Left kidney (tissue), 2 donors: ENCODE data around the gene DYNC1H1. TPM values are rescaled to one million over a fixed set of nuclear protein-coding genes. Genes with fewer than 3 reads are reported as not detected.
"Not testable (repeated sequence)": the region's sequence is repeated elsewhere in the genome, so short reads cannot be mapped to it uniquely, and the experiment has no call there.

Source experiments
- DNase-seq: peaks from one replicate; pipeline ENCODE4 v3.0.0-alpha.2; 2013
- polyA plus RNA-seq: library from polyadenylated mRNA; unstranded; fragments of 120-200 nt; gene quantifications from one replicate; pipeline ENCODE4 v1.2.1, GENCODE V29; 2013; ENCODE audit not compliant: insufficient read length

The DYNC1H1 gene
- polyA plus RNA-seq, 1 donor, result 368 TPM

DNA sequence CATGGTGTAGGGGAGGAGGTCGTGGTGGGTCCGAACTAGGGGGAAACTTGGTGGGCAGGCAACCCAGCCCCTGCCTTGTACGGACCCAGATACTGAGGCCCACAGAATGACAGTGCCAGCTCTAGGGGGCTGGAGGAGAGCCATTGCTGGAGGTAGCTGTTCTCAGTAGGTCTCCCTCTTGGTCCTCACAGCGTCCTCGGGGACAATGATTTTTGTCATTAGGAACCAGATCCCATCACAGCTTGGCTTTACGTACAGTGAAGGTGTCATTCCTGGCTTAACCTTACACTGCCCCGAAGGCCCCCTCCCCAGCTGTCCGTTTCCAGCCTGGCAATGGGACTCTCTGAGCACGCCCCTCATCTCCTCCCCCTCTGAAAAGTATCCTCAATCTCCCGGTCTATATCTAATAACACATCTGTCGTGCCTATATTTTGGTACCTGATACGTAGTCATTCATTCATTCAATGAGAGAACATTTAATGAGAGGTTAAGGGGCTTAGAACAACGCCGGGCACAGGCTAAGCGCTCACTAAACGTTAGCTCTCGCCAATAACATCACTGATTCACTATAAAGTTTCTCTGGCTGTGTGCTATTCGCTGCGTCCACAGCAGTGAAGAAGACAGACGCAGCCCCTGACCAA lies 597 bp upstream of the DYNC1H1 start:
- no peak for DNase-seq

DNA sequence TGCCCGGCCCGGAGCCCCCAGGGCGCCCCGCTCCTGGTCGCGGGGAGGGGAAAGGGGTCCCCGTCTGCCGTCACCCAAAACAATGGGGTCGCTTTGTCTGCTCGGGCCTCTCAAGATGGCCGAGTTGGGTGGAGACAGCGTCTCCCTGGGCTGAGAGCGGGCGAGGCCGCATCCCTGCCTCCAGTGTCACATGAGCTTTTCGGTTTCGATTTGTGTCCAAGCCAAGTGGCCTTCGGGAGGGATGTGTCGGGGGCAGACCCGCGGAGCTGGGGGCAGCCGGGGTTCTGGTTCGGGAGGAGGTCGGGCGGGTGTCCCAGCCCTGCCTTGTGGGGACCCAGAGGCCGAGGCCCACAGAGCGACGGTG lies 790 bp downstream of the DYNC1H1 start:
- no peak for DNase-seq

DNA sequence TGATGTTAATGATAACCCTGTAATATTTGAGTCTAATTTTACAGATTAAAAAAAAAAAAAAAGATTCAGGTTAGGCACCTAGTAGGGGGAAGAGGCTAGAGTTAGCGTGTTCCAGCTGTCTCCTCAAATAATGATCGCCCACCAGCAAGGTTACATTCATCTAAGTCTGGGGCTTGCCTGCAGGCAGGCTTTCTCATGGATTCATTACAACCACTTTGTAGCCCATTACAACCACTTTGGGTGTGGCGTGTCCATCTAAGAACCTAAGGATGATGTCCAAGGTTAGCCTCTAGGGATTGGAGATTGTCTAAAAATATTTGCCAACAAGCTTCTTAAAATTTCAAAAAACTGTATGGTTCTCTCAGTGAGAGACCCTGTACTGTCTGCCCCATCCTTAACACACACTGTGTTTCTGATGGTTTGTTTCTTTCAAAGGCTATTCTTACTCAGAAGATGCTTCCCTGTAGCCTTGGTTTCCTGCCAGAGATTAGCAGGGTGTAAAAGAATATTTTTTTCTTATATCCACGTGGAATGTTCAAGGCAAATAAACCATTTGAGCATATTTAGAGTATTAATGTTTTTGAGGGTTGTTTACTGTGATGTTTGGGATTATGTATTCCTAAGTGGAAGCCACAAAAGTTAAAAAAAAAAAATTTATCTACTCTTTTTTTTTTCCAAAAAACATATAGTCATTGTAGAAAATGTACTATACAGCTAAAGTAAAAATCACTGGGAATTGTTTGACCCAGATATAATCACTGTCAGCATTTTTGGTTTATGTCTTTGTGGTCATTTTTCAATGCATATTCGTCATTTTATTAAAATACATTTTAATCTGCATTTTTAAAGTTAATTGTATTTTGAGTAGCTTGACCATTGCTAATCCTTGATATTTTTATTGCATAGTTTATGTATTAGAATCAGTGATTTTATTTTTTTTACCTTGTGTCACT lies 1.7 kb downstream of the DYNC1H1 start:
- DNase-seq, result no peak

DNA sequence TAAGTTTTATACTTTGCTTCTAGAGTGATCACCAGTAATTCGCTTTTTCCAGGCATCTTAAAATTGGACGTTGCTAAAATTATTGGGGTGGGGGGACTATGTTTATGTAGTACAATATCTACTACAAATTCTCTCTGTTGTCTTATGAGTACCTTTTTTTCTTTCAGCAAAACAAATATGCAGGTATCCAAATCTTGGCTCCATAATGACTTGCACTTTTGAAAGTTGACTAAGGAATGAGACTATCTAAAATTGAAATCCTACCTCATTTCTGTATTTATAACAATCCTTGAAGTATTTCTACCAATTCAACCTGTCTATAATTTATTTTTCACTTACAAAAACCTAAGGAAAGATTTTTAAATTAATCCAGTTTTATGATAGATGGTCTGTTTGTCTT lies 2.4 kb downstream of the DYNC1H1 start:
- no peak for DNase-seq

DNA sequence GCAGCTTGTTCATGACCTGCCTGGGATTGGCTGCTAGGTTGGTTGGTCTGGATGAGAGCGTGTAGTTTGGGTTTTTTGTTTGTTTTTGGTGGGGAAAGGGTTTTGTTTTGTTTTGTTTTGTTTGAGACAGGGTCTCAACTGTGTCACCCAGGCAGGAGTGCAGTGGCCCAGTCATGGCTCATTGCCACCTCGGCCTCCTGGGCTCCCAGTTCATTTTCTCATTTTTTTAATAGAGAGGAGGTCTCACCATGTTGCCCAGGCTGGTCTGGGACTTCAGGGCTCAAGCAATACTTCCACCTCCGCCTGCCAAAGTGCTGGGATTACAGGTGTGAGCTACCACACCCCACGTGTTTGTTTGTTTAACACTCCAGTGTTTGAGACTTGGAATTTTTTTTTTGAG lies 3.8 kb downstream of the DYNC1H1 start:
- no peak for DNase-seq

DNA sequence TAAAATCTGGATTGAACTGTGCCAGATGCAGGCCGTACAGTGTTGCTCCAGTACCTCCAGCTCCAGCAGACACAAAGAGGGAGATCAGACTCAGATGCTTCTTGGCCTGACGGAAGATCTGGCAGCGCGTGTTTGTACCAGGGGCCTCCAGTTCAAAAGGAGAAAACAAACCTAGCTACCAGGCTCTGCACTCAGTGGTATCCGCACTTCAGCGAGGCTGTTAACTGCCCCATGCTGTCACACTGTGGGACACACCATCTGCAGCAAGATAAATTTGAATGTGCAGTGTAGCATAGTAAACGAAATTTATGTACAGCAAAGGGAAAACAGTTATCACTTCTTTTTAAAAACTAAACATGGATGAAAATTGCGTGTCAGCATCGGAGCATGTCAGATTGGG lies 5.1 kb downstream of the DYNC1H1 start:
- no peak for DNase-seq

DNA sequence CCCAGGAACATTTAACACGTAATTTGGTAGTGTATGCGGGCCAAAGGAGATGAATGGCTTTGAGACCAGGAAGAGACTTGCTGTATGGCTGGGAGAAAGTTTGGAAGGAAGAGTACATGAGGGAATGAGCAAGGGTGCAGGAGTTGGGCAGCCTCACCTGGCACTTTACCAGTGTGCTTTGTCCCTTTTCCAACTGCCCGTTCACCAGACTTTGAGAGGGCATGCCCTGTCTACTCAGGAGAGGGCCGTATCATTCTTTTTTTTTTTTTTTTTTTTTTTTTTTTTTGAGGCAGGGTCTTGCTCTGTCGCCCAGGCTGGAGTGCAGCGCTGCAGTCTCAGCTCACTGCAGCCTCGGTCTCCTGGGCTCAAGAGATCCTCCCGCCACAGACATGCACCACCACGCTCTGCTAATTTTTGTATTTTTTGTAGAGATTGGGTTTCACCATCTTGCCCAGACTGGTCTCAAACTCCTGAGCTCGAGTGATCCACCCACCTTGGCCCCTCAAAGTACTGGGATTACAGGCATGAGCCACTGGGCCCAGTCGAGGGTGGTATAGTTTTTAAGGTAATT lies 6.5 kb downstream of the DYNC1H1 start:
- no peak for DNase-seq

DNA sequence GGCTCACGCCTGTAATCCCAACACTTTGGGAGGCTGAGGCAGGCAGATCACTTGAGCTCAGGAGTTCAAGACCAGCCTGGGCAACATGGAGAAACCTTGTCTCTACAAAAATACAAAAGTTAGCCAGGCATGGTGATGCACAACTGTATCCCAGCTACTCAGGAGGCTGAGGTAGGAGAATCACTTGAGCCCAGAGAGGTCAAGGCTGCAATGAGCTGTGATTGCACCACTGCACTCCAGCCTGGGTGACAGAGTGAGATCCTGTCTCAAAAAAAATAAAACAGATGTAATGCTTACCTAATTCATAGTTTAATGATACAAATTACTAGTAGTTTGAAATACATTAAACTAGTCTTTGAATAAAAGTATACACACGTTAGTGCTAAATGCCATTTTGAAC lies 7.1 kb downstream of the DYNC1H1 start:
- DNase-seq, result not testable (repeated sequence)

DNA sequence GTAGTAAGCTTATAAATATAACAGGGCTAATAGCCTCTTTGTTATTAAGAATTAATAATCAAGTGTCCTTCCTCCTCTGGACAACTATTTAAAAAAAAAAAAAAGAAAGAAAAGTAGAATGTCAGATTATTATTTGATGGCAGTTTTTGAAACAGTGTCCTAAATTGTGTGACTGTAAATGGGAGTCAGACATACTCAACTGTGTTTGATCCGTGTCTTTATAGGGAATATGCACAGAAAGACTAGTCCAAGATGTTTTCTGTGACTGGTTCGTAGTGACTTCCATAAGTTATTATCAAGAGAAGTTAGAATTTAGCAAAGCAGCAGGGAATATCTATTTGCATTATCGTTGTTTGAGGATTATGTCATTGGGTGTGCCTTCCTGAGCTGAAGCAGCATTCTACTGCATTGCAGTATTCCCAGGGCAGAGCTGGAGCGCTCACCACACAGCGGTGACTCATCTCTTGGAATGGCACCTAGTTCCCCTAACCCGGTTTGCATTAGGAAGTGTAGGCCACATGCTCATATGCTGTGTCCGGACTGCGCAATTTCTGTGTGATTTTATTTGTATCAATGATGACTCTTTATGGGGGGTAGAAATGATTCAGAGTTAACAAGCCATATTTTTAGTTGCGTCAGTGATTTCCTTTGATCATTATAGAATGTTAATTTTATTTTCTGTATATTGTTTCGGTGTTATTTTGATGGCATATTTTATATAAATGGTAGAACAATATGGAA lies 7.9 kb downstream of the DYNC1H1 start:
- DNase-seq, result no peak

DNA sequence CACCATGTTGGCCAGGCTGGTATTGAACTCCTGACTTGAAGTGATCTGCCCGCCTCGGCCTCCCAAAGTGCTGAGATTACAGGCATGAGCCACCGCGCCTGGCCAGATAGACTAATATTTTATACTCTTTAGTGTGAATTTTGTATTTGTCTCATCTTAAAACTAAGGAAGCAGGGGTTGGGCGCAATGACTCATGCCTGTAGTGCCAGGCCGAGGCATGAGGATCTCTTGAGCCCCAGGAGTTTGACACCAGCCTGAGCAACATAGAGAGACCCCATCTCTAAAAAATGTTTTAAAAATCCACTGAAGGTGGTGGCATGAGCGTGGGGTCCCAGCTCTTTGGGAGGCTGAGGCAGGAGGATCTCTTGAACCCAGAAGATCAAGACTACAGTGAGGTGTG lies 9.0 kb downstream of the DYNC1H1 start:
- DNase-seq, result no peak

DNA sequence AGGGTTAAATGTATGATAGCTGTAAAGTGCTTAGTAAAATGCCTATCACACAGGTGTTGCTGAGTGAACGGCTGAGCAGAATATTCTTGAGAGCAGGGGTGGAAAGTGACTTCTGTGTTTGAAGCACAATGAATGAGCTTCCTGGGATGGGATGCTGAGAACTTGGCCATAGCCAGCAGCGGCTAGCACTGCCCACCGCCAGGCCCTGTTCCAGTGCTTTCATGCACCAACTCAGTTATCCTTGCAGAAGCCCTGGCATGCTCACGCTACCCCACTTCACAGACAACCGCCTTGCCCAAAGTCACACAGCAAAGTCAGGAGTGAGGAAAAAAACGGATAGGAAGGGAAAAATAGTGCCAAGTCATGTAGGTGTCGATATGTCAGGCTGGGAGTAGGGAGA lies 10.9 kb downstream of the DYNC1H1 start:
- DNase-seq, result no peak

DNA sequence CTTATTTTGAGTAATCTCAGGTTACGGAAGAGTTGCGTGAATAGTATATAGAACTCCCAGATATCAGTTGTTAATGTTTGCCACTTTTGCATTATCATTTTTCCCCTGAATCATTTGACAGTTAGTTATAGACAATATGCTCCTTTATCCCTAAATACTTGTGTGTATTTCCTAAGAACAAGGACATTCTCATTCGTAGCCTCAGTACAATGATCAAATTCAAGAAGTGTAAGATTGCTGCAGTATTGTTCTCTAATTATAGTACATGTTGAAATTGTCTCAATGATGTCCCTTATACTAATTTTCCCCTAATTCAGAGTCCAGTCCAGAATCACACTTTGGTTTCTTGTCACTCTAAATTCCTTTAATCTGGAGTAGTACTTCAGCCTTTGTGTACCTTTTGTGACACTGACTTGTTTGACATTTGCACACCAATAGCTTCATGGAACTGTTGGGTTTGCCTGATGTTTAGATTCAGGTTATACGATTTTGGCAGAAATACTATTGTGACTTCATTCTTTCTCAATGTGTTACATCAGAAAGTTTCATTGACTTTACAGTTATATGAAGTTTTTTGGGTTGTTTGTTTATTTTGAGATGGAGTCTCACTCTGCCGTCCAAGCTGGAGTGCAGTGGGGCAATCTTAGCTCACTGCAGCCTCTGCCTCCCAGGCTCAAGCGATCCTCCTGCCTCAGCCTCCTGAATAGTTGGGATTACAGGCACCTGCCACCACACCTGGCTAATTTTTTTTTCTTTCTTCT lies 13.1 kb downstream of the DYNC1H1 start:
- no peak for DNase-seq

DNA sequence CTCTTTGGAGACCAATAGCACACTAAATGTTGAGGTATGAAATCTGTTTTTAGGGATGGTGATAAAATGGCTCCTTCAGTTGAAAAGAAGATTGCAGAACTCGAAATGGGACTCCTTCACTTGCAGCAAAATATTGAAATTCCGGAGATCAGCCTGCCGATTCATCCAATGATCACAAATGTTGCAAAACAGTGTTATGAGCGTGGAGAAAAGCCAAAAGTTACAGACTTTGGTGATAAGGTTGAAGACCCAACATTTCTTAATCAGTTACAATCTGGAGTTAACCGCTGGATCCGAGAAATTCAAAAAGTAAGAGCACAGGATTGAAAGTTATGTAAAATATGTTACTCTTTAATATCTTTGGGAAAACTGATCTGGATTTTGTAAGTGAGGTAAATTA lies 15.3 kb downstream of the DYNC1H1 start:
- no peak for DNase-seq

DNA sequence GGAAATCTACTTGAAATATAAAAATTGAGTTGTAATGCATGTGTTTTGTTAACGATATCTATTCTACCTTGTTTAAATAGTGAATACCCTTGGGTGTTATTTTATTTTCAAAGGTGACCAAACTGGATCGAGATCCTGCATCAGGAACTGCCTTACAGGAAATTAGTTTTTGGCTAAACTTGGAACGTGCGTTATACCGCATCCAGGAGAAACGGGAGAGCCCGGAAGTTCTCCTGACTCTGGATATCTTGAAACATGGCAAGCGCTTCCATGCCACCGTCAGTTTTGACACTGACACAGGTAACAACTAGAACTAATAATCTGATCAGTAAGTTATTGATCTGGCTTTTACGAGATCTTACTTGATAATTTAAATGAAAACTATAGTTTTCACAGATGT lies 15.9 kb downstream of the DYNC1H1 start:
- DNase-seq, result no peak

DNA sequence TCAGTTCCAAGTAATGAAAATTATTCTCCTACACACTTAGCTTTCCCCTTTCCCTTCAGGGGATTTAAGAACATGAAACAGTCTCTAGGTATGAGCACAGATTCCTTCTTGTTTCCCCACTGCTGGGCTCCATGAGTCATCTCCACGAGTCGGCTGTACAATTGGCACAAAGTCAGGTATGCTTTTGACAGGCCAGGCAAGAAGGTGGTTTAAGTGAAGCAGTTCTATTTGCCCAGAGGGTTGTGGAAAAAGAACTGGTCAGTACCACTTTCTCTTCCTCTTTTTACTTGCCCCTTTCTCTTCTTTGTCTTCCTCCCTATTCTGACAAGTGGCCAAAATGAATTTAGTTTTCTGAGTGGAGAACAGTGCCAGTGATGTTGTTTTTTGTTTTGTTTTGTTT lies 16.3 kb downstream of the DYNC1H1 start:
- no peak for DNase-seq

DNA sequence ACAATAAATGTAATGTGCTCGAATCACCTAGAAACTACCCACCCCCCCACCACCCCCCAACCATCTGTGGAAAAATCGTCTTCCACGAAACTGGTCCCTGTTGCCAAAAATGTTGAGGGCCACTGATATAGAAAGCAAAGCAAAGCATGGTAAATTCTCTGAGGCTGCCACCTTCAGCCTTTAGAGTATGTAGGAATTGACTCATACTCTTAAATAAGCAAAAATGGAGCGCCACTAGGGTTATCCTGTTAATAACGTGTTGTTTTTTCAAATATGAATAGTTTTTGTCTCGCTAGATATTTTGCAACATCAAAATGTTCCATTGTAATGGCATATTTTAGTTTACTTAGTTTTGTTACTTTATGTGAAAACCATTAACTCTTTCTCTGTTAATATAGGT lies 18.2 kb downstream of the DYNC1H1 start:
- DNase-seq, result no peak

DNA sequence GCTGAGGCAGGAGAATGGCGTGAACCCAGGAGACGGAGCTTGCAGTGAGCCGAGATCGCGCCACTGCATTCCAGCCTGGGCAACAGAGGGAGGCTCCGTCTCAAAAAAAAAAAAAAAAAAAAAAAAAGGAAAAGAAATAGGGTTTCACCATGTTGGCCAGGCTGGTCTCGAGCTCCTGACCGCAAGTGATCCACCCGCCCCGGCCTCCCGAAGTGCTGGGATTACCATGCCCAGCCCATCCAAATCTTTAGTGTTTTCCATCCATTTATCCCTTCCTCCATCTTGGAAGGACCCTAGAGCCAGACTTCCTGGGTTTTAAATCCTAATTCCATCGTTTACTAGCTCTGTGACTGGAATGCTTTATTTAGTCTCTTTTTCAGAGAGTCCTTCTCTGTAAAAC lies 20.5 kb downstream of the DYNC1H1 start:
- not testable (repeated sequence) for DNase-seq

DNA sequence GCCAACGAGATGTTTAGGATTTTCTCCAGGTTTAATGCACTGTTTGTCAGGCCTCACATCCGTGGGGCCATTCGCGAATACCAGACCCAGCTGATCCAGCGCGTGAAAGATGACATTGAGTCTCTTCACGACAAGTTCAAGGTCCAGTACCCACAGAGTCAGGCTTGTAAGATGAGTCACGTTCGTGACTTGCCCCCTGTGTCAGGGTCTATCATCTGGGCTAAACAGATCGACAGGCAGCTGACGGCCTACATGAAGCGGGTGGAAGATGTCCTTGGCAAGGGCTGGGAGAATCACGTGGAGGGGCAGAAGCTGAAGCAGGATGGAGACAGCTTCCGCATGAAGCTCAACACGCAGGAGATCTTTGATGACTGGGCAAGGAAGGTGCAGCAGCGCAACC lies 21.6 kb downstream of the DYNC1H1 start:
- DNase-seq, result no peak

DNA sequence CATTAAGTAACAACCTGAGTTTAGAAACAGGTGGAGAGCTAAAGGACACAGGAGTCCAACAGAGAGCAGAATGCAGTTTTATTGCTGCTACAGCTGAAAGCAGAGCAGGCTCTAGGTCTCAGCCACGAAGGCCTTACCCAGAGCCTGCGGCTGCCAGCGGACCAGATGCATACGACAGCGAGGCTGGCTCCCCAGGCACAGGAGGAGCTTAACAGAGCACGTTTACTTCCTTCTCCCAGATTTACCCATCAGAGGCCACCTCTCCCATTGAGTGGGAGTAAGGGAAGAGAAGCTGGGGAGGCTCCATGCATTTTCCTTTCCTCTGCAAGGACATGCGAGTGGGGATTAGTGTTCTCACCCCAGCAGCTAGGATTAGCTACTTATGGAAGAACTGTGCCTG lies 22.6 kb downstream of the DYNC1H1 start:
- DNase-seq, result no peak

DNA sequence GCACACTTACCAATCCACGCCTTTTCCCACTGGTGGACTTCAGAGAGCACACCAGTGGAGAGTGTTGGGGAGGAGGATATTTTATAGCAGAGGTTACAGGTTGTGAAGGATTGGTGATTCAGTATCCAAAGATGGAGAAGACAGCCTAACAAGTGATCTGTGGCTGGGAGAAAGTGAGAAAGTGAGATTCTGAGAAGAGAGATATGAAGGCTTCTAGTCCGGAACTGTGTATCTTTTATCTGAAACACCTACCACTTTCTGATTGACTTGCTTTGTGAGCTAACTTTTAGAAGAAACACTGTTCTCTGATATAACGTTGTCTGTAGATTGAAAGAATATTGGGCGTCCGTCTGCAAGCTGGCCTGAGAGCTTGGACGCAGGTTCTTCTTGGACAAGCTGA lies 24.0 kb downstream of the DYNC1H1 start:
- DNase-seq, result no peak

DNA sequence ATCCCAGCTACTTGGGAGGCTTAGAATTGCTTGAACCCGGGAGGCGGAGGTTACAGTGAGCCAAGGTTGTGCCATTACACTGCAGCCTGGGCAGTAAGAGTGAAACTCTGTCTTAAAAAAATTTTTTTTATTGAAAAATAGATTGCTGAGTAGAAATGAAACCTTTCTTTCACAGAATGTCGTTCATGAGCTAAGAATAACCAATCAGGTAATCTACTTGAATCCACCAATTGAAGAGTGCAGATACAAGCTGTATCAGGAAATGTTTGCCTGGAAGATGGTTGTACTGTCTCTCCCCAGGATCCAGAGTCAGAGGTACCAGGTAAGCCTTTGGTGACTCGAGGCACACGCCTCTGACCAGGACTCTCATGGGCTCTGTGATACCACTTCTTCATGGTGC lies 27.0 kb downstream of the DYNC1H1 start:
- no peak for DNase-seq

DNA sequence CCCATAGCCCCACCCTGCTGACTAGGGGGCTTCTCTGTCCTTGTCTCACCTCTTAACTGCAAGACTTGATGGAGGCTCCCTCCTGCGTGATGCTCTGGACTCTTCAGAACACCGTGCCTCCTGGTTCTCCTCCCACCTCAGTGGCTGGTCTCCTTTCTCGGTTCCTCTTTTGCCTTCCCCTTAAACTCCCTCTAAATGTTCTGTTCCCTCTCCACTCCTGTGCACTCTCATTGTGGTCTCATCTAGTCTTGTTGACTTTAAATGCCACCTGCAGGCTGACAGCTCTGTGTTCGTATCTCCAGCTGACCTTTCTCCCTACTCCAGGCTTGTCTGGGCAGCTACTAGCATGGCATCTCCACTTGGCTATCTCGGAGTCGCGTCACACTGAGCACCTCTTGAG lies 28.3 kb downstream of the DYNC1H1 start:
- no peak for DNase-seq
